Stimulated activated naive CD8-positive, alpha-beta T cell treated with anti-CD3 and anti-CD28 coated beads, Interleukin-15, amount 100 ng/mL, for 72 hours (primary cell): Measurements from ENCODE around the gene ZNF446.

Source experiments
- ATAC-seq: fragments of 150-1000 bp; cut with Tn5 transposase; 2 replicates; pipeline ENCODE4 v1.10.0; 2021; ENCODE audit warnings: mild to moderate bottlenecking, moderate library complexity
- DNase-seq, 2 donors: peaks; one replicate each; pipeline ENCODE4 v3.0.0; 2021 to 2022
- H3K27ac Mint-ChIP-seq, 2 donors: one replicate each; pipeline ENCODE4 v1.8.0; 2022; ENCODE audit warnings: mild to moderate bottlenecking in 2 of 2, mixed read lengths in 2 of 2, moderate library complexity in 2 of 2
- H3K27me3 Mint-ChIP-seq: one replicate; pipeline ENCODE4 v1.8.0; 2022; ENCODE audit warnings: mixed read lengths
- H3K4me1 Mint-ChIP-seq: one replicate; pipeline ENCODE4 v1.8.0; 2022; ENCODE audit warnings: mild to moderate bottlenecking, mixed read lengths
- H3K4me3 Mint-ChIP-seq, 2 donors: one replicate each; pipeline ENCODE4 v1.8.0; 2022; ENCODE audit warnings: mild to moderate bottlenecking in 2 of 2, mixed read lengths in 2 of 2, moderate library complexity in 1 of 2
- H3K9me3 Mint-ChIP-seq, 2 donors: one replicate each; pipeline ENCODE4 v1.8.0; 2022; ENCODE audit warnings: mixed read lengths in 2 of 2

The ZNF446 gene

GRCh38 chr19:58510084-58510862 is 34.1 kb downstream of the ZNF446 start:
- ATAC-seq (no peak), DNase-seq (no peak)
- Mint-ChIP-seq H3K4me3 (no peak overlapping the region), H3K27me3 (no peaks in the 10 kb centered on the region), H3K9me3 (peaks cover 4 to 12% of the 10 kb centered on the region in 2 donors), H3K4me1 (peaks cover 25% of the 10 kb centered on the region), H3K27ac (no peak overlapping the region)

- Mint-ChIP-seq H3K9me3 (peaks cover 4 to 12% of the 10 kb centered on the region in 2 donors), H3K4me1 (peaks cover 38% of the 10 kb centered on the region), H3K27ac (peak within 1 kb of the TSS in 1 of 2 donors; percentile 74), H3K27me3 (no peaks in the 10 kb centered on the region), H3K4me3 (no peak within 1 kb of the TSS)
- ATAC-seq (no peak), DNase-seq (no peak)
Observed at GRCh38 chr19:58511353-58512208, 35.4 kb downstream of the ZNF446 start, which contains the start of gene SLC27A5. Gene SLC27A5 (minus strand): TSS chr19:58511992. CDS start chr19:58511955, 37 bp downstream.

GRCh38 chr19:58513213-58513693 is 37.1 kb downstream of the ZNF446 start:
- ATAC-seq, result peak; percentile 2

GRCh38 chr19:58513694-58514563 is 37.8 kb downstream of the ZNF446 start:
- Mint-ChIP-seq H3K4me3 (peak overlapping the region; percentile 92 to 97), H3K9me3 (no peaks in the 10 kb centered on the region), H3K27ac (peak overlapping the region; percentile 95 to 96), H3K4me1 (peaks cover 60% of the 10 kb centered on the region), H3K27me3 (no peaks in the 10 kb centered on the region)
- DNase-seq, result peak; percentile 97 to 98
- ATAC-seq, result peak; percentile 92

More at GRCh38 chr19:58513213-58513693, 37.1 kb downstream of the ZNF446 start:
- DNase-seq, result no peak
- H3K9me3 Mint-ChIP-seq, result peaks cover 0 to under 1% of the 10 kb centered on the region in 2 donors
- peaks cover 53% of the 10 kb centered on the region for H3K4me1 Mint-ChIP-seq
- no peaks in the 10 kb centered on the region for H3K27me3 Mint-ChIP-seq
- peak overlapping the region; percentile 28 to 95 for H3K27ac Mint-ChIP-seq
- H3K4me3 Mint-ChIP-seq, result peak overlapping the region; percentile 92 to 97

GRCh38 chr19:58514564-58515022 is 38.4 kb downstream of the ZNF446 start:
- H3K9me3 Mint-ChIP-seq, result no peaks in the 10 kb centered on the region
- H3K27me3 Mint-ChIP-seq, result no peaks in the 10 kb centered on the region
- ATAC-seq (no peak), DNase-seq (no peak)
- peak overlapping the region; percentile 94 to 96 for H3K27ac Mint-ChIP-seq
- H3K4me1 Mint-ChIP-seq, result peaks cover 63% of the 10 kb centered on the region
- peak overlapping the region; percentile 92 to 97 for H3K4me3 Mint-ChIP-seq

- Mint-ChIP-seq H3K27me3 (no peaks in the 10 kb centered on the region), H3K4me3 (peak overlapping the region; percentile 78 to 97), H3K27ac (no peak overlapping the region), H3K9me3 (no peaks in the 10 kb centered on the region), H3K4me1 (peaks cover 68% of the 10 kb centered on the region)
- DNase-seq, result no peak
- no peak for ATAC-seq
Observed at GRCh38 chr19:58515259-58515658, 39.1 kb downstream of the ZNF446 start.

- no peak for DNase-seq
- Mint-ChIP-seq H3K9me3 (no peaks in the 10 kb centered on the region), H3K4me1 (peaks cover 73% of the 10 kb centered on the region), H3K4me3 (peak overlapping the region in 1 of 2 donors; percentile 97), H3K27ac (peak overlapping the region in 1 of 2 donors; percentile 88), H3K27me3 (no peaks in the 10 kb centered on the region)
- no peak for ATAC-seq
Observed at GRCh38 chr19:58516246-58516836, 40.2 kb downstream of the ZNF446 start.

- ATAC-seq, result no peak
- Mint-ChIP-seq H3K9me3 (no peaks in the 10 kb centered on the region), H3K27ac (no peak overlapping the region), H3K4me3 (peak overlapping the region in 1 of 2 donors; percentile 36), H3K27me3 (no peaks in the 10 kb centered on the region), H3K4me1 (peaks cover 73% of the 10 kb centered on the region)
- DNase-seq, result no peak
Observed at GRCh38 chr19:58516964-58517833, 41.0 kb downstream of the ZNF446 start.

- Mint-ChIP-seq H3K27ac (peak overlapping the region; percentile 98 to 99), H3K9me3 (no peaks in the 10 kb centered on the region), H3K4me1 (peaks cover 64% of the 10 kb centered on the region), H3K27me3 (no peaks in the 10 kb centered on the region), H3K4me3 (peak overlapping the region; percentile 93 to 97)
- ATAC-seq (no peak), DNase-seq (no peak)
Observed at GRCh38 chr19:58518256-58519086, 42.3 kb downstream of the ZNF446 start.

- peak in 1 of 2 donors; percentile 69 for DNase-seq
- peak overlapping the region; percentile 93 to 97 for H3K4me3 Mint-ChIP-seq
- H3K27me3 Mint-ChIP-seq, result no peaks in the 10 kb centered on the region
- ATAC-seq, result peak; percentile 31
- H3K4me1 Mint-ChIP-seq, result peaks cover 60% of the 10 kb centered on the region
- H3K27ac Mint-ChIP-seq, result peak overlapping the region; percentile 98 to 99
- H3K9me3 Mint-ChIP-seq, result no peaks in the 10 kb centered on the region
Observed at GRCh38 chr19:58519087-58519354, 42.9 kb downstream of the ZNF446 start.

- Mint-ChIP-seq H3K4me1 (peaks cover 55% of the 10 kb centered on the region), H3K27ac (peak within 1 kb of the TSS; percentile 98 to 99), H3K27me3 (no peaks in the 10 kb centered on the region), H3K4me3 (peak within 1 kb of the TSS; percentile 93 to 97), H3K9me3 (no peaks in the 10 kb centered on the region)
- DNase-seq (peak; percentile 96 to 98), ATAC-seq (peak; percentile 89)
Observed at GRCh38 chr19:58519355-58520256, 43.5 kb downstream of the ZNF446 start, which contains the start of gene ZBTB45. Gene ZBTB45 (minus strand): TSS chr19:58519810. CDS start chr19:58517673, 2,137 bp downstream.

GRCh38 chr19:58520257-58520599 is 44.1 kb downstream of the ZNF446 start:
- Mint-ChIP-seq H3K4me3 (peak overlapping the region; percentile 93 to 97), H3K9me3 (no peaks in the 10 kb centered on the region), H3K27ac (peak overlapping the region; percentile 98 to 99), H3K27me3 (no peaks in the 10 kb centered on the region), H3K4me1 (peaks cover 49% of the 10 kb centered on the region)
- DNase-seq (no peak), ATAC-seq (no peak)
